Measurements from ENCODE around the gene EFS.

The EFS gene

DNA sequence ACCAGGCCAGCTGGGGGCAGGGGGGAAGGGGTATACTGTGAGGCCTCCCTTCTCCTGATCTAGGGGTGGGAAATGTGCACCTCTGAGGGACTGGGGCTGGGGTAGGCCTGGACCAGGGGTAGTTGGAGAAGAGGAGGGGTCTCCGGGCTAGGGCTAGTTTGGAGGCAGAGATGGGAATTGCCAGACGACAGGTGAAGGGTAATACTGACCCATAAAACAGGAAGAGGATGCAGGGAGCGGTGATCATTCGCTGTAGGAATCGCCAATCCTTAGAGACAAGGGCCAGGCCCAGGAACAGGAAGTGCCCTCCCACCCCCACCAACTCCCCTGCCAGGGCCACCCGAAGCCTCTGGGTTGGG lies 16.7 kb downstream of the EFS start:
- FAIRE-seq (no peak), DNase-seq (ENCODE audit: insufficient read length, low spot score) (no peak)
- no peak for TF ChIP-seq POU2F2 (IDR thresholded peaks at IDR 0.05; ENCODE audit: low read depth, low read length)
- no peak for TF ChIP-seq PAX5 (IDR thresholded peaks at IDR 0.05; ENCODE audit: insufficient read depth, low read length, severe bottlenecking)
- TF ChIP-seq TAF1 (IDR thresholded peaks at IDR 0.05; ENCODE audit: low read depth, low read length) = no peak
- TF ChIP-seq SPI1 (IDR thresholded peaks at IDR 0.05; ENCODE audit: low read depth, low read length) = no peak
- no peak for TF ChIP-seq POLR2A (IDR thresholded peaks at IDR 0.05; ENCODE audit: low read depth, low read length)
- TF ChIP-seq POLR2AphosphoS5 (IDR thresholded peaks at IDR 0.05; ENCODE audit: low read depth, low read length) = no peak

DNA sequence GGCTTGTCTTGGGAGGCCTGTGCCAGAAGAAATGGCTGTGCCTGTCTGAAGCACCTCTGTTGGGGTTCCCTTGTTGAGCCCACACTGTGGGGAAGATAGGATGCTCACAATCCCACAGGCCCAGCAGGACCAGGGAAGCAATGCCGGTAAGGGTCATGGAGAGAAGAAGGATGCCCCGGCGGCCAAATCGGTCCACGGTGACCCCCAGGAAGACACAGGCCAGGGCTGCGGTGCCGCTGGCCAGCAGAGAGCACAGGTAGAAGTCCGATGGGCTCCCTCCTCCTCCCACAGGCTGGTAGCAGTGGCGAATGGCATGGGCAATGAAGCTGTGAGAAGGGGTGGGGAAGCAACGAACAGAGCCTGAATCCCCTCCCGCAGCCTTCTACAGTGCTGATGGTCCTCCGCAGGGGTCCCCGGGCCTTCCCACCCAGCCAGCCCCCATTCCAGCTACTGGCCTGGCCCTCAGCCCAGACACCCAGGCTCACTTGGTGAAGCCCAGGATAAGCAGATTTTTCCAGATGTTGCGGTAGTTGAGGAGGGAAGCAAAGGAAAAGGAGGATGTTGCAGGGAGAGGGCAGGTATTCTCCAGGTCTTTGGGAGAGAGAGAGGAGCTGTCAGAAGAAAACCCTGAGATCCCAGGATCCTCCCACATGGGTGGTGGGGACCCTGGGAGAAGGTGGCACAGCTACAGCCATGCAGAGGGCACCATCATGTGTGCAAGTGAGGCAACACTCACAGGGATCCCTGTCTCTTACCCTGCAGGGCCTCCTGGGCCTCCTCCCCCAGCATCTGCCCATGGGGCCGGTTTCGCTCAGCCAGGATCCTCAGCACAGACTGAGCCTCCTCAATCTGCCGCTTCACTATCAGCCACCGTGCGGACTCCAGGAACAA lies 17.3 kb downstream of the EFS start:
- TF ChIP-seq TAF1 (IDR thresholded peaks at IDR 0.05; ENCODE audit: low read depth, low read length) (no peak), SPI1 (IDR thresholded peaks at IDR 0.05; ENCODE audit: low read depth, low read length) (no peak), PAX5 (IDR thresholded peaks at IDR 0.05; ENCODE audit: insufficient read depth, low read length, severe bottlenecking) (no peak), POLR2A (IDR thresholded peaks at IDR 0.05; ENCODE audit: low read depth, low read length) (no peak), POLR2AphosphoS5 (IDR thresholded peaks at IDR 0.05; ENCODE audit: low read depth, low read length) (no peak), POU2F2 (IDR thresholded peaks at IDR 0.05; ENCODE audit: low read depth, low read length) (no peak)
- DNase-seq (ENCODE audit: insufficient read length, low spot score) = no peak
- no peak for FAIRE-seq

DNA sequence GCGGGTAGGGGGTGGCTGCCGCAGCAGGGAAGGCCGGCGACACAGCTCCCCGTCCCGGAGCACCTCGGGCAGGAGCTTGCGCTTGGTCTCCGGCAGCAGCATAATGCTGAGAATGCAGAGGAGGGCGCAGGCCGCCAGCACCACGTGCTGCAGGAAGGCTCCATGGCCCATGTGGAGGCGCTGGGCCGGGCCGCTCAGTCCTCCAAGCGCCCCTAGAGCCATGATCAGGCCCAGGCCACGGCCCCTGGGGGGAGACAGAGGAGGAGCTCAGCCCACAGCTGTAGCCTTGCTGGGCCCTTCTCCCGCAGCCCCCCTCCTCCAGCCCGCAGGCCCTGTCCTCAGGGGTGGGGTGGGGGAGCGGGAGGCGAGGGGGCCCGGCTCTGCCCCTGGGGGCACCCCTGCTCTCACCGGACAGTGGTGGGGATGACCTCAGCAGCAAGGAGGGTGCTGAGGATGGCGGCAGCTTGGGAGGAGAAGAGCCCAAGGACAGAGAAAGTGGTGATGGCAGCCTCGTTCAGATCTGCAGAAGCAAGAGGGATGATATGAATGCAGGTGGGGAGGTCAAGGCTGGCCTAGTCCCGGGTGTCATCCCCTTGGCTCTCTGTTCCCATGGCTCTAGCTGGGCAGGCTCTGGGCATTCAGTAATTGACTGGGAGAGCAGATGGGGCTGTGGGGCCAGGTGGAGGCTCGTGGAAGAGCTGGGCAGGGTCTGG lies 18.1 kb downstream of the EFS start:
- DNase-seq (ENCODE audit: insufficient read length, low spot score) (no peak), FAIRE-seq (no peak)
- TF ChIP-seq PAX5 (IDR thresholded peaks at IDR 0.05; ENCODE audit: insufficient read depth, low read length, severe bottlenecking) = no peak
- no peak for TF ChIP-seq POLR2A (IDR thresholded peaks at IDR 0.05; ENCODE audit: low read depth, low read length)
- TF ChIP-seq POU2F2 (IDR thresholded peaks at IDR 0.05; ENCODE audit: low read depth, low read length) = no peak
- no peak for TF ChIP-seq TAF1 (IDR thresholded peaks at IDR 0.05; ENCODE audit: low read depth, low read length)
- TF ChIP-seq SPI1 (IDR thresholded peaks at IDR 0.05; ENCODE audit: low read depth, low read length) = no peak
- TF ChIP-seq POLR2AphosphoS5 (IDR thresholded peaks at IDR 0.05; ENCODE audit: low read depth, low read length) = no peak

DNA sequence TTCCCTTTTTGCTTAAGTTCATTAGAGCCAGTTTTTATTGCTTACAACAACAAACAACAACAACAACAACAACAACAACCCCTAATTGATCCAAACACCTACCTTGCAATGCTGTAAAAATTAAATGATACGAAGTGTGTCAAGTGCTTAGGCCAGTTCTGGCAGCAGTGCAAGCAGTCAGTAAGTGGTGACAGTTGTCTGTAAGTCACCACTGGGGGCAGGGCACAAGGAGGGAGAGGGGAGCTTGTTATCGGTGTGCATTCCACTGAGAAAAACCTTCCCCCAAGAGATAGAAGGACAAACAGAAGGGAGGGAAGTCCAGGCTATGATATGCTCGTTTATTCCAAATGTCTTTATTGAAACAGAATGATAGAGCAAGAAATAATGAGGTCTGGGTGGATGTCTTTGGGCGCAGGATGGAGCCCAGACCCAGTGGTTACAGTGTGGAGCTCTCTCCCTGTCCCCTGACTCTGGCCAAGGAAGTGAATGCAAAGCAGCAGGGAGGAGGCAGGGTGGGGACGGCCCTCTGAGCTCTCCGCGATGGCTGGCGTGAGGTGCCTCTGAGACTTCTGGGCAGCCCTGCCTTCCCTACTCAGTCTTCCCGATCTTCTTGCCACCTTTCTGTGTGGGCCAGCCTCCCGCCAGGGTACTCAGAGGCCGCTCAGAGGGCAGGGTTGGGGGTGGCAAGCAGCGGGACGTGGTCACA lies 18.8 kb downstream of the EFS start:
- no peak for TF ChIP-seq SPI1 (IDR thresholded peaks at IDR 0.05; ENCODE audit: low read depth, low read length)
- TF ChIP-seq POLR2A (IDR thresholded peaks at IDR 0.05; ENCODE audit: low read depth, low read length) = no peak
- TF ChIP-seq POU2F2 (IDR thresholded peaks at IDR 0.05; ENCODE audit: low read depth, low read length) = no peak
- TF ChIP-seq POLR2AphosphoS5 (IDR thresholded peaks at IDR 0.05; ENCODE audit: low read depth, low read length) = no peak
- no peak for TF ChIP-seq TAF1 (IDR thresholded peaks at IDR 0.05; ENCODE audit: low read depth, low read length)
- TF ChIP-seq PAX5 (IDR thresholded peaks at IDR 0.05; ENCODE audit: insufficient read depth, low read length, severe bottlenecking) = no peak
- DNase-seq (ENCODE audit: insufficient read length, low spot score) = no peak
- FAIRE-seq = no peak

DNA sequence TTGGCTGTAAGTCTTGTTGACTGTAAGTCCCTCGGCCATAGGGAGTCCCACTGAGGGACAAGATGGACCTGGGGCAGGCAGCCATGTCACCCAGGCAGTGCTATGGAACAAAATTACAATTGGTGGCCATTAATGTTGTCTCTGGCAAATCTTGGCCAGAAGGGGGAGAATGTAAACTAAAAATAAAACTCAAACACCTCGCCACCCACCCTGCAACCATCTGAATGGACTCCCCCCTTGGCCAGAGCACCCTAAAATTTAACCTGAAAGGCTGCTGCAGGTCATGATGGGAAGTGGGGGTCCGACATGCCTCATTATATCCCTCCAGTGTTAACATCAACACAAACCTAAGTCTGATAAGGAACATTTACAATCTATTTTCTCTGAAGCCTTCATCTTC lies 20.5 kb downstream of the EFS start:
- no peak for FAIRE-seq
- no peak for TF ChIP-seq TAF1 (IDR thresholded peaks at IDR 0.05; ENCODE audit: low read depth, low read length)
- no peak for TF ChIP-seq SPI1 (IDR thresholded peaks at IDR 0.05; ENCODE audit: low read depth, low read length)
- TF ChIP-seq POU2F2 (IDR thresholded peaks at IDR 0.05; ENCODE audit: low read depth, low read length) = no peak
- TF ChIP-seq POLR2A (IDR thresholded peaks at IDR 0.05; ENCODE audit: low read depth, low read length) = no peak
- no peak for TF ChIP-seq PAX5 (IDR thresholded peaks at IDR 0.05; ENCODE audit: insufficient read depth, low read length, severe bottlenecking)
- TF ChIP-seq POLR2AphosphoS5 (IDR thresholded peaks at IDR 0.05; ENCODE audit: low read depth, low read length) = no peak
- DNase-seq (ENCODE audit: insufficient read length, low spot score) = no peak

DNA sequence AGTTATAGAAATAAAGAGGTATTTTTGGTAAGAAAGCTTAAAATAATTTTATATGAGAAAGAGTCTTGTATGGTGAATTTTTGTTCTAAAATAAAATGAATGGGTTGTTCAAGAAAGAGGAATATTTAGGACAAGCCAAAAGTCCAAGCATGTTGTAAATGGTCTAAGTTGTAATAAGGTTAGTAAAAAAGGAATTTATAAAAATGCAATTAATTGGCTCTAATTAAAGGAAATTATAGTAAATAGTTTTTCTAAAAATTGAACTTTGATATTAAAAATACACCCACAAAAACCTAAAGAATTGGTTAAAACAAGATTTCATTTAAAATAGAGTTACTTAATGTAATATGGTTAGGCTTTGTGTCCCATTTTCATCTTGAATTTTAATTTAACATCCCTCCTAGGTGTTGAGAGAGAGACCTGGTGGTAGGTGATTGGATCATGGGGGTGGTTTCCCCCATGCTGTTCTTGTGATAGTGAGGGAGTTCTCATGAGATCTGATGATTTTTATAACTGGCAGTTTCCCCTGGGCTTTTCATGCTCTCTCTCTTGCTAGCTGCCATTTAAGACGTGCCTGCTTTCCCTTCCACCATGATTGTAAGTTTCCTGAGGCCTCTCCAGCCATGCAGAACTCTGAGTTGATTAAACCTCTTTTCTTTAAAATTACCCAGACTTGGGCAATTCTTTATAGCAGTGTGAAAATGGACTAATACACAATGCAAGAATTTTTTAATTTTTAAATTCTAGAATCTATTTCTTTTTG lies 25.3 kb downstream of the EFS start:
- FAIRE-seq (no peak), DNase-seq (ENCODE audit: insufficient read length, low spot score) (no peak)
- TF ChIP-seq POLR2A (IDR thresholded peaks at IDR 0.05; ENCODE audit: low read depth, low read length) (no peak), TAF1 (IDR thresholded peaks at IDR 0.05; ENCODE audit: low read depth, low read length) (no peak)

DNA sequence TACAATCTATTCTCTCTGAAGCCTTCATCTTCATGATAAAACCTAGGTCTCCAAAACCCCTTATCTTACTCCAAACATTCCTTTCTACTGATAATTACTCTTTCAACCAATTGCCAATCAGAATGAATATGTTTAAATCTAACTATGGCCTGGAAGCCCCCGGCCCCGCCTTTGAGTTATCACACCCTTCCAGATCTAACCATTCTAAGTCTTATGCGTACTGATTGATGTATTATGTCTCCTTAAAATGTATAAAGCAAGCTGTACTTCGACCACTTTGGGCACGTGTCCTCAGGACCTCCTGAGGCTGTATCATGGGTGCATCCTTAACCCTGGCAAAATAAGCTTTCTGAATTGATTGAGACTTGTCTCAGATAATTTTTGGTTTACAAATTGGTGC lies 29.3 kb downstream of the EFS start:
- DNase-seq (ENCODE audit: insufficient read length, low spot score) (no peak), FAIRE-seq (no peak)
- no peak for TF ChIP-seq SPI1 (IDR thresholded peaks at IDR 0.05; ENCODE audit: low read depth, low read length)
- TF ChIP-seq POU2F2 (IDR thresholded peaks at IDR 0.05; ENCODE audit: low read depth, low read length) = no peak
- no peak for TF ChIP-seq POLR2A (IDR thresholded peaks at IDR 0.05; ENCODE audit: low read depth, low read length)
- no peak for TF ChIP-seq TAF1 (IDR thresholded peaks at IDR 0.05; ENCODE audit: low read depth, low read length)
- no peak for TF ChIP-seq POLR2AphosphoS5 (IDR thresholded peaks at IDR 0.05; ENCODE audit: low read depth, low read length)
- no peak for TF ChIP-seq PAX5 (IDR thresholded peaks at IDR 0.05; ENCODE audit: insufficient read depth, low read length, severe bottlenecking)

DNA sequence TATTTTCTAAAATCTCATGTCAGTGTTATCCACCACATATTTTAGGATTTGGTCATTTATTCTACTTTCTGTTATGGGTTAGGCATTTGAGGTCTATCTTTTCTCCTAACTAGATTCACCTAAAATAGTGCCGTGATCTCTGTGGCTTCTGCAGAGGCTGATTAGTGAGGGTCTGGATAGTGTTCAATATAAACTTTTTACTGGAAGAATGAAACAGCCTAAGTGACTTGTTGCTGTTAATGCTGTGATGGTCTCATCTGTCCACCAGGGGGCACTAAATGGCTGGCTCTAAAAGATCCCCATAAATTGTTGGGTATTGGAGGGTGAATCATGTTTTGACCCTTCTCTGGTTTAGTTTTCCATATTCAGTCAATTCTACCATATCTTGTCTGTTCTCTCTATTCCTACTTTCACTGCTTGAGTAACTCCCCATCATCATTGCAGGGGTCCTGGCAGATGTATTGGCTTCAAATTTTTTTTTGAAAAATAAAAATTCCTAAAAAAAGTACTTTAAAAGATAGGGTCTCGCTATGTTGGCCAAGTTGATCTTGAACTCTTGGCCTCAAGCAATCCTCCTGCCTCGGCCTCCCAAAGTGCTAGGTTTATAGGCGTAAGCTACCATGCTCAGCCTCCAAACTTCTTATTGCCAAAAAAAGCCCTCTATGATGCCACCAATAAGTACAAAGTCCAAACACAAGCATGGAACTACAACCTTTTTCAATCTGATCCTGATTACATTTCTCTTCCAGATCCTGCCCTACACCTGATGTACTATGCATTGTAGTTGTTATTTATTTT lies 36.8 kb downstream of the EFS start:
- FAIRE-seq (peak; percentile 66), DNase-seq (ENCODE audit: insufficient read length, low spot score) (peak; percentile 63)
- TF ChIP-seq POLR2A (IDR thresholded peaks at IDR 0.05; ENCODE audit: low read depth, low read length) (no peak), POU2F2 (IDR thresholded peaks at IDR 0.05; ENCODE audit: low read depth, low read length) (peak; percentile 36; the same call in 1 of the 2 replicates)
